Astrocyte (in vitro differentiated cells and primary cell): Measurements from ENCODE around the gene MYADML2. TPM values are rescaled to one million over a fixed set of nuclear protein-coding genes. Genes with fewer than 3 reads are reported as not detected.
A peak's percentile ranks its signal among the peaks of the same experiment; 100 is the strongest.

Source experiments
- DNase-seq: peaks from one replicate; pipeline ENCODE4 v3.0.0-alpha.2; 2010; ENCODE audit warnings: low read depth
- FAIRE-seq: peaks from 2 replicates; lab custom pipeline; 2011; peaks lifted over from hg19 to GRCh38; lab: Jason Lieb, UNC
- H2AFZ ChIP-seq: 2 replicates; pipeline ENCODE4 v1.6.0; 2012; ENCODE audit warnings: low read depth, low read length, inconsistent platforms
- H3K27ac ChIP-seq: 2 replicates; pipeline ENCODE4 v1.5.1; 2011; ENCODE audit warnings: low read depth, low read length, inconsistent platforms
- H3K27me3 ChIP-seq: 2 replicates; pipeline ENCODE4 v1.6.0; 2011; ENCODE audit warnings: low read length, inconsistent platforms; ENCODE audit not compliant: insufficient read depth
- H3K36me3 ChIP-seq: 2 replicates; pipeline ENCODE4 v1.5.1; 2011; ENCODE audit warnings: low read length, inconsistent platforms; ENCODE audit not compliant: insufficient read depth
- H3K4me1 ChIP-seq: 2 replicates; pipeline ENCODE4 v1.5.1; 2011; ENCODE audit warnings: low read length, inconsistent platforms; ENCODE audit not compliant: insufficient read depth
- H3K4me2 ChIP-seq: 2 replicates; pipeline ENCODE4 v1.6.0; 2012; ENCODE audit warnings: low read length, inconsistent platforms
- H3K4me3 ChIP-seq: 2 replicates; pipeline ENCODE4 v1.5.1; 2011; ENCODE audit warnings: low read depth, mild to moderate bottlenecking, low read length, inconsistent platforms; ENCODE audit not compliant: insufficient read depth
- H3K79me2 ChIP-seq: 2 replicates; pipeline ENCODE4 v1.6.0; 2012; ENCODE audit warnings: mild to moderate bottlenecking, low read length, inconsistent platforms; ENCODE audit not compliant: insufficient read depth
- H3K9ac ChIP-seq: 2 replicates; pipeline ENCODE4 v1.6.0; 2012; ENCODE audit warnings: mild to moderate bottlenecking, low read length, inconsistent platforms
- H3K9me3 ChIP-seq: 2 replicates; pipeline ENCODE4 v1.5.1; 2012; ENCODE audit warnings: low read depth, mild to moderate bottlenecking, low read length, inconsistent platforms; ENCODE audit not compliant: insufficient read depth
- H4K20me1 ChIP-seq: 2 replicates; pipeline ENCODE4 v1.6.0; 2012; ENCODE audit warnings: low read length, inconsistent platforms; ENCODE audit not compliant: insufficient read depth
- H3K27ac Mint-ChIP-seq: one replicate; pipeline ENCODE4 v1.8.0; 2021; ENCODE audit warnings: mild to moderate bottlenecking, mixed read lengths; ENCODE audit not compliant: unreplicated experiment
- H3K27me3 Mint-ChIP-seq: one replicate; pipeline ENCODE4 v1.8.0; 2021; ENCODE audit warnings: low read depth, mixed read lengths; ENCODE audit not compliant: unreplicated experiment
- H3K36me3 Mint-ChIP-seq: one replicate; pipeline ENCODE4 v1.8.0; 2021; ENCODE audit warnings: low read depth, mixed read lengths; ENCODE audit not compliant: unreplicated experiment
- H3K4me1 Mint-ChIP-seq: one replicate; pipeline ENCODE4 v1.8.0; 2021; ENCODE audit warnings: low read depth, mixed read lengths; ENCODE audit not compliant: unreplicated experiment
- H3K4me3 Mint-ChIP-seq: one replicate; pipeline ENCODE4 v1.8.0; 2021; ENCODE audit warnings: mild to moderate bottlenecking, moderate library complexity, mixed read lengths; ENCODE audit not compliant: unreplicated experiment
- H3K9me3 Mint-ChIP-seq: one replicate; pipeline ENCODE4 v1.8.0; 2021; ENCODE audit warnings: mild to moderate bottlenecking, mixed read lengths; ENCODE audit not compliant: unreplicated experiment
- CTCF ChIP-seq: IDR thresholded peaks from 2 replicates; pipeline ENCODE4 v1.5.1; 2011; ENCODE audit warnings: low read depth, mild to moderate bottlenecking, inconsistent platforms, low read length, moderate library complexity; ENCODE audit not compliant: insufficient read depth
- EZH2 ChIP-seq: IDR thresholded peaks from 2 replicates; pipeline ENCODE4 v1.6.1; 2012; ENCODE audit warnings: mild to moderate bottlenecking, low read length, inconsistent platforms; ENCODE audit not compliant: insufficient read depth
- total RNA-seq: library from RNA; stranded (reverse); gene quantifications from 2 replicates; pipeline ENCODE4 v1.2.1, GENCODE V29; 2021

MYADML2 gene
- total RNA-seq, 1 donor from 2014 or later, result not detected

- H3K27me3 ChIP-seq, result no peaks in the 10 kb centered on the region
- peaks cover 9% of the 10 kb centered on the region for H3K79me2 ChIP-seq
- TF ChIP-seq CTCF (no peak), EZH2 (no peak)
- peak overlapping the region; percentile 72 for H3K9ac ChIP-seq
- no peaks in the 10 kb centered on the region for H3K9me3 ChIP-seq
- DNase-seq (no peak), FAIRE-seq (no peak)
- H4K20me1 ChIP-seq, result peaks cover 54% of the 10 kb centered on the region
- Mint-ChIP-seq H3K27ac (peak overlapping the region; percentile 4), H3K9me3 (peaks cover 1% of the 10 kb centered on the region), H3K4me3 (peak overlapping the region; percentile 90), H3K4me1 (peaks cover 2% of the 10 kb centered on the region), H3K36me3 (peaks cover 10% of the 10 kb centered on the region), H3K27me3 (no peaks in the 10 kb centered on the region)
- peak overlapping the region; percentile 62 for H2AFZ ChIP-seq
- peaks cover 10% of the 10 kb centered on the region for H3K4me1 ChIP-seq
- H3K36me3 ChIP-seq, result peaks cover 6% of the 10 kb centered on the region
- H3K4me2 ChIP-seq, result peak overlapping the region; percentile 88
- H3K4me3 ChIP-seq, result peak overlapping the region; percentile 61
- no peak overlapping the region for H3K27ac ChIP-seq
These were observed 36.8 kb downstream of the MYADML2 start for GRCh38 chr17:81909966-81910839.

- Histone ChIP-seq H3K9me3 (no peaks in the 10 kb centered on the region), H3K27me3 (no peaks in the 10 kb centered on the region), H3K36me3 (peaks cover under 1% of the 10 kb centered on the region), H3K27ac (no peak overlapping the region), H3K79me2 (peaks cover 4% of the 10 kb centered on the region), H4K20me1 (peaks cover 46% of the 10 kb centered on the region), H3K9ac (no peak overlapping the region), H3K4me1 (peaks cover 10% of the 10 kb centered on the region), H3K4me2 (no peak overlapping the region), H3K4me3 (no peak overlapping the region), H2AFZ (no peak overlapping the region)
- Mint-ChIP-seq H3K4me3 (peak overlapping the region; percentile 40), H3K27ac (no peak overlapping the region), H3K4me1 (peaks cover 2% of the 10 kb centered on the region), H3K36me3 (peaks cover 7% of the 10 kb centered on the region), H3K9me3 (peaks cover 1% of the 10 kb centered on the region), H3K27me3 (no peaks in the 10 kb centered on the region)
- no peak for DNase-seq
- TF ChIP-seq EZH2 (no peak), CTCF (no peak)
- no peak for FAIRE-seq
These were observed 37.8 kb downstream of the MYADML2 start for GRCh38 chr17:81909231-81909630.

- Histone ChIP-seq H3K27me3 (no peaks in the 10 kb centered on the region), H3K27ac (no peak overlapping the region), H3K36me3 (no peaks in the 10 kb centered on the region), H3K4me3 (no peak overlapping the region), H4K20me1 (peaks cover 42% of the 10 kb centered on the region), H3K4me1 (peaks cover 10% of the 10 kb centered on the region), H3K9me3 (no peaks in the 10 kb centered on the region), H3K4me2 (no peak overlapping the region), H3K79me2 (peaks cover 4% of the 10 kb centered on the region), H2AFZ (no peak overlapping the region), H3K9ac (no peak overlapping the region)
- no peaks in the 10 kb centered on the region for H3K27me3 Mint-ChIP-seq
- H3K36me3 Mint-ChIP-seq, result peaks cover 6% of the 10 kb centered on the region
- DNase-seq (no peak), FAIRE-seq (no peak)
- H3K27ac Mint-ChIP-seq, result no peak overlapping the region
- H3K4me1 Mint-ChIP-seq, result peaks cover 2% of the 10 kb centered on the region
- H3K9me3 Mint-ChIP-seq, result peaks cover 1% of the 10 kb centered on the region
- TF ChIP-seq CTCF, result no peak
- TF ChIP-seq EZH2, result no peak
- H3K4me3 Mint-ChIP-seq, result no peak overlapping the region
These were observed 38.2 kb downstream of the MYADML2 start for GRCh38 chr17:81908793-81909192.
